Epithelial cell of esophagus (primary cell): ENCODE data around the gene PLXNA1.

Experiments
- DNase-seq: peaks from one replicate; pipeline ENCODE4 v3.0.0; 2010; ENCODE audit warnings: low read depth
- H3K4me3 ChIP-seq: 2 replicates; pipeline ENCODE4 v1.5.1; 2011; ENCODE audit warnings: mild to moderate bottlenecking, low read length, control low read depth
- CTCF ChIP-seq: IDR thresholded peaks from 2 replicates; pipeline ENCODE4 v1.5.1; 2011; ENCODE audit warnings: low read depth, mild to moderate bottlenecking, low read length, control low read depth, inconsistent platforms; ENCODE audit not compliant: insufficient read depth; ENCODE audit errors: missing control alignments

PLXNA1 gene

GRCh38 chr3:126937973-126938372 lies 44.9 kb upstream of the PLXNA1 start:
- no peak overlapping the region for H3K4me3 ChIP-seq
- TF ChIP-seq CTCF = no peak
- no peak for DNase-seq

DNA sequence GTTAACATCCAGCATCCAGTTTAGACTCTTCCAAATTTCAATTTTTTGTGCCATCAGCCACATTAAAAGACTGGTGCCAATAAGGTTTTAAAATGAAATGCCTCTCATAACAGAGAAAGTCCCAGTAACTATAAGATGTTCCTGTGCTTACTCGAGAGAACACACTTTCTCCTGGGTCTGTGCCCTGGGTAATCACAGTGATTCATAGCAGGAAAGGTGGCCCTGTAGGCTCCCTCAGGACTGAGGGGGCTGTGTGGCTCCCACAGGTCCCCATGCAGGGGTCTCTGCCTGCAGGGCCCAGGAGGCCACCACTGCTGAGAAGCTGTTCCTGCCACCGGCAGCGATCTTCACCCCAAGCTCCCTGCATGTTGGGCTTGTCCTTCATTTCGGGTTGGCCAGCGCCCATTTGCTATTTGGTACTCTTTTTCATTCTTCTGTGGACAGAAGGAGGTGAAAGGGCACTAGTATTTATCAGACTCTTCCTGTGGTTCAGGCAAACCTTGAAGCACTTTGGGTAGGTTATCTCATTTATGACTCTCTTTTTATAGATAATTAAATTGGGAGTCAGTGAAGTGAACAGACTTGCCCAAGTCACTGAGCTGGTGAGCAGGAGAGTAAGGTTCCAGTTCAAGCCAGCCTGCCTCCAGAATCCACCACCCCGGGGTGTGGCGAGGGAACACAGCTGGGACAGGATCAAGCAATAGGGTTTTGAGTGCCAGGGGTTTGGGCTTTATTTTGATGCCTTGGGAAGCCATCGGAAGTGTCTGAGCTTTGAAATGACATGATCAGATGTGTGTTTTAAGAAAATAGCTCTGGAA lies 44.2 kb upstream of the PLXNA1 start:
- no peak for DNase-seq
- no peak for TF ChIP-seq CTCF
- H3K4me3 ChIP-seq = no peak overlapping the region

DNA sequence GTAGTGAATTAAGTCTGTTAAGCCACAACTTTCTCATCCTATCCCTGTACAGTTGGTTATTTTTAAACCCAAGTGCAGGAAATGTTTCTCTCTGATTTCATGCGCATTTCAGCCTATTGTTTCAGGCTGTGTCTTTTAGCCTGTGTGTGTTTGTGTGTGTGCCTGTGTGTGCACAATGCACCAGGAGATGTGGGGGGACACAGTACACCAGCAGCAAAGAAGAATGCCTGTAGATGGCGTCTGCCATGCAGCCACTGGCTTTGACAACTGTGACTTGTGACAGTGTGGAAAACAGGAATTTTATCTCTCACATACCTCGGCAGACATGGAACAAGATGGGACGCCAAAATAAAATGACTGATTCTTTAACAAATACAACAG lies 43.6 kb upstream of the PLXNA1 start:
- H3K4me3 ChIP-seq = no peak overlapping the region
- no peak for TF ChIP-seq CTCF
- no peak for DNase-seq

GRCh38 chr3:126939733-126940132 lies 43.2 kb upstream of the PLXNA1 start:
- no peak for TF ChIP-seq CTCF
- DNase-seq = no peak
- H3K4me3 ChIP-seq = no peak overlapping the region

DNA sequence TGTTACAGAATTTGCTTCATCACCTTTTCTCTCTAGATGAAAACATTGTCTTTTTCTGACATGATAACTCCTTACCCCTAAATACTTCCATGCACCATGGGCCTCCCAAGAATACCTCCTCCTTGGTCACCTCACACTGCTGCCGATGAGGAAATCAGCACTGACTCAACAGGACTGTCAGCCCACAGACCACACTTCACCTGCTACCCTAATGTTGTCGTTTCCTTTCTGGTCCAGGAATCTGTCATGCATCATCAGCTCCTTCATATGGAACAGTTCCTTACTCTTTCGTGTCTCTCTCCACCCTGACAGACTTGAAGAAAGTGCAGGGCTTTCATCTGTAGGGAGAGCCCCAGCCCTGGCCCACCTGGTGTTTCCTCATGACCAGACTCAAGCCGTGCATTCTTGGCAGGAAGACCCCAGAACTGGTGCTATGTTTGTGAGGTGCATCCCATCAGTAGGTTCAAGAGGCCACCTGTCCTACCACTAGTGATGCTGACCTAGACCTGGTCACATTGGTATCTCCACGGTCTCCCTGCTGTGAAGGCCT lies 41.1 kb upstream of the PLXNA1 start:
- TF ChIP-seq CTCF = no peak
- peak; percentile 48 for DNase-seq
- H3K4me3 ChIP-seq = no peak overlapping the region

DNA sequence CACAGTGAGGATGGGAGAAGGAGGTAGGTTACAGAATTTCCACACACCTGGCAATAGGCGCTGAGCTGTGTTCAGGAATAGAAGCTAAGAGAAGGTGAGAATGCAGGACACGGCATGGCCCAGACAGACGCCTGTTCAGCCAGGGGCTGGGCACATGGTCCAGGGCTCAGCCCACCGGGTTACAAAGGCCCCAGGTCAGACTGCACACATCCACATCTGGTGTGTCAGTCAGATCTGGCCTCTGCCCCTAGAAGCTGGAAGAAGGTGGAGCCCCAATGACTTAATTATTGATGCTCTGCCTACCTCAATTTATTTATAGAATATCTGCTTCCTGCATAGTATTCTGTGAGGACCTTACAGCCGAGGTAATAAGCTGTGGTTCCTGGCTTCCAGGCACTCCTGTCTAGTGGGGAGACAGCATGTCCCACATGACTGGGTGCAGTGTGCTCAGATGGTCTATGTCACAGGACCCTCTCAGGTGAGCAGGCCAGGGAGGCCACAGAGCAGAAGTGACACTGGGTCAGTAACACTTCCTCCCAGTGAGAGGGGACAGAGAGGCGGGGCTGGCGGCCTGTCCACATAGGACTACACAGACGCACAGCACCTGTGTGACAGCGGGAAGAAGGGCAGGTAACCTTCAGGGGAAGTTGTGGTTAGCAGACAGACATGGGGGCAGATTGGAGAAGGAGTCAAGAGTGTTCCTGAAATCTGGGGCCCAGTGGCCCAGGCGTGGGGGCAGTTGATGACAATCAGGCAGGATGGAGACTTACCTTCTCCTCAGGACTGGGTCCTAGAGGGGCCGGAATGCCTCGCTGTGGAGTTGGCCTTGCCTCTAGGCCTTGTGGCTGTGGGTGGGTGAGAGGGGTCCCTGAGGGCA lies 38.6 kb upstream of the PLXNA1 start:
- TF ChIP-seq CTCF = no peak
- DNase-seq = no peak
- H3K4me3 ChIP-seq = no peak overlapping the region
